K562 (cell line): Measurements from ENCODE around the gene CELF4. TPM values are rescaled to one million over a fixed set of nuclear protein-coding genes. Genes with fewer than 3 reads are reported as not detected.

Source experiments
- CEBPB ChIP-seq: fragments of 450-650 bp; IDR thresholded peaks from 2 replicates; pipeline ENCODE4 v1.6.1; 2016; ENCODE audit warnings: missing genetic modification characterization, missing compliant biosample characterization
- KAT8 ChIP-seq: fragments of 450-650 bp; IDR thresholded peaks from 2 replicates; pipeline ENCODE4 v1.6.1; 2016; ENCODE audit warnings: low read depth, mild to moderate bottlenecking
- SRSF9 ChIP-seq: fragments of 200-400 bp; formaldehyde crosslinking; IDR thresholded peaks from 2 replicates; pipeline ENCODE4 v1.6.1; 2017; ENCODE audit warnings: low read depth, low read length, borderline replicate concordance
- ZZZ3 ChIP-seq: fragments of 450-650 bp; IDR thresholded peaks from 2 replicates; pipeline ENCODE4 v1.6.1; 2016; ENCODE audit warnings: antibody characterized with exemption, mild to moderate bottlenecking, moderate library complexity
- polyA plus RNA-seq, 8 experiments: library from polyadenylated mRNA; depleted of rRNA in 4 of 8; stranded (reverse) in 5 of 8; unstranded in 3 of 8; fragments of >200 nt; fragmentation: Nextera tagmentation in 2 of 8; fragmentation: Illumina TruSeq in 1 of 8; extraction: Ambion mirVana in 2 of 8; extraction: Trizol in 1 of 8; gene quantifications; 2 replicates each; pipeline versions ENCODE4 v1.2.1 to v1.2.3, GENCODE V29; 2011 to 2014; ENCODE audit warnings: inconsistent platforms in 1 of 8, missing spikeins in 1 of 8
- total RNA-seq, 7 experiments: library from RNA; depleted of rRNA in 6 of 7; stranded (reverse); fragments of >200 nt in 6 of 7; fragmentation: Illumina TruSeq in 2 of 7; extraction: Trizol in 2 of 7; gene quantifications; 2 replicates each; pipeline versions ENCODE4 v1.2.1 to v1.2.3, GENCODE V29; 2011 to 2021; ENCODE audit warnings: low replicate concordance in 1 of 7
- TF ChIP-seq, protein P1 (sequence below): fragments of 450-650 bp; IDR thresholded peaks from 2 replicates; pipeline ENCODE4 v1.6.1; 2016; ENCODE audit warnings: mild to moderate bottlenecking, moderate library complexity
- TF ChIP-seq, protein P2 (sequence below), 2 experiments: fragments of 450-650 bp in 1 of 2; sonication (generic) in 1 of 2; formaldehyde crosslinking; conservative IDR thresholded peaks; 2 replicates each; pipeline versions ENCODE4 v1.4.0 to v1.8.1; 2020 to 2022; ENCODE audit warnings: mild to moderate bottlenecking in 1 of 2, missing genetic modification reagents in 1 of 2
- TF ChIP-seq, protein P3 (sequence below): sonication (generic); formaldehyde crosslinking; IDR thresholded peaks from 2 replicates; pipeline ENCODE4 v1.8.0; 2022; ENCODE audit warnings: mild to moderate bottlenecking, missing genetic modification reagents

The CELF4 gene
- total and polyA plus RNA-seq, 9 of the 15 experiments (the other 6 are each of a cell fraction or from before 2014, with no cell fraction given), result 0.04 to 0.24 (median 0.07) TPM; not detected in 3

DNA sequence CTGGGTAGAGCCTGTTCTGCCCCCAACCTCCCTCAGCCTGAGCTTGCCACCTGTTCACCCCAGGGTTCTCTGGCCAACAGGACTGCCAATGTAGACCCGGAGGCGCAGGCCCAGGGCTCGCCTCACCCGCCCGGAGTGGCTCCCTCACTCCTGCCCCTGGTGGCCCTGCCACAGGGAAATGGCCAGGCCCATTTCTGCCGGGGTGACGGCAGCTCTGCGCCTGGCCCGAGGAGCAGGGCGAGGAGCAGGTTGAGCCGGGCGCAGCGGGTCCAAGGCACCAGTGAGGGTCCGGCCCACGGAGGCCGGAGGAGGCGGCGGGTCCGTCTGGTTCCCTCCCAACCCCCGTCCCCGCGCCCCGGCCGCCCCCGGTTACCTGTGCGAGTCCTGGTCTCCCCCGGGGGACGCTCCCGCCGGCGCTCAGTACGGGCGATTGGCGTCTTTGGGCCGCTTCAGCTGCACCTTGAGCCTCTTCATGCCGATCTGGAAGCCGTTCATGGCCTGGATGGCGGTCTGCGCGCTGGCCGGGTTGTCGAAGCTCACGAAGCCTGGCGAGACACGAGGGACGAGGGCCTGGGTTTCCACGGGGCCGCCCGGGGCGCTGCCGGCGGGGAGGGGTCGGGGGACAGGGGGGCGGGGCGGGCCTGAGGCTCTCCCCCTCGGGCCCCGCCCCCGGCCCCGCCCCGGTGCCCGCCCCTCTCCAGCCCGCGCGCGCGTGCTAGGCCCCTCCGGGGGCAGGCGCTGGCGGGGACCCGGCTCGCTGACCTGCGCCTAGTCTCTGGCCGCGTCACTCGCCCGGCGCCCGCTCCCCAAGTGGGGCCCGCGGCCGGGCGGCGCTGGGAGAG lies 312.0 kb downstream of the CELF4 start (continued):
- TF ChIP-seq, protein P1, sequence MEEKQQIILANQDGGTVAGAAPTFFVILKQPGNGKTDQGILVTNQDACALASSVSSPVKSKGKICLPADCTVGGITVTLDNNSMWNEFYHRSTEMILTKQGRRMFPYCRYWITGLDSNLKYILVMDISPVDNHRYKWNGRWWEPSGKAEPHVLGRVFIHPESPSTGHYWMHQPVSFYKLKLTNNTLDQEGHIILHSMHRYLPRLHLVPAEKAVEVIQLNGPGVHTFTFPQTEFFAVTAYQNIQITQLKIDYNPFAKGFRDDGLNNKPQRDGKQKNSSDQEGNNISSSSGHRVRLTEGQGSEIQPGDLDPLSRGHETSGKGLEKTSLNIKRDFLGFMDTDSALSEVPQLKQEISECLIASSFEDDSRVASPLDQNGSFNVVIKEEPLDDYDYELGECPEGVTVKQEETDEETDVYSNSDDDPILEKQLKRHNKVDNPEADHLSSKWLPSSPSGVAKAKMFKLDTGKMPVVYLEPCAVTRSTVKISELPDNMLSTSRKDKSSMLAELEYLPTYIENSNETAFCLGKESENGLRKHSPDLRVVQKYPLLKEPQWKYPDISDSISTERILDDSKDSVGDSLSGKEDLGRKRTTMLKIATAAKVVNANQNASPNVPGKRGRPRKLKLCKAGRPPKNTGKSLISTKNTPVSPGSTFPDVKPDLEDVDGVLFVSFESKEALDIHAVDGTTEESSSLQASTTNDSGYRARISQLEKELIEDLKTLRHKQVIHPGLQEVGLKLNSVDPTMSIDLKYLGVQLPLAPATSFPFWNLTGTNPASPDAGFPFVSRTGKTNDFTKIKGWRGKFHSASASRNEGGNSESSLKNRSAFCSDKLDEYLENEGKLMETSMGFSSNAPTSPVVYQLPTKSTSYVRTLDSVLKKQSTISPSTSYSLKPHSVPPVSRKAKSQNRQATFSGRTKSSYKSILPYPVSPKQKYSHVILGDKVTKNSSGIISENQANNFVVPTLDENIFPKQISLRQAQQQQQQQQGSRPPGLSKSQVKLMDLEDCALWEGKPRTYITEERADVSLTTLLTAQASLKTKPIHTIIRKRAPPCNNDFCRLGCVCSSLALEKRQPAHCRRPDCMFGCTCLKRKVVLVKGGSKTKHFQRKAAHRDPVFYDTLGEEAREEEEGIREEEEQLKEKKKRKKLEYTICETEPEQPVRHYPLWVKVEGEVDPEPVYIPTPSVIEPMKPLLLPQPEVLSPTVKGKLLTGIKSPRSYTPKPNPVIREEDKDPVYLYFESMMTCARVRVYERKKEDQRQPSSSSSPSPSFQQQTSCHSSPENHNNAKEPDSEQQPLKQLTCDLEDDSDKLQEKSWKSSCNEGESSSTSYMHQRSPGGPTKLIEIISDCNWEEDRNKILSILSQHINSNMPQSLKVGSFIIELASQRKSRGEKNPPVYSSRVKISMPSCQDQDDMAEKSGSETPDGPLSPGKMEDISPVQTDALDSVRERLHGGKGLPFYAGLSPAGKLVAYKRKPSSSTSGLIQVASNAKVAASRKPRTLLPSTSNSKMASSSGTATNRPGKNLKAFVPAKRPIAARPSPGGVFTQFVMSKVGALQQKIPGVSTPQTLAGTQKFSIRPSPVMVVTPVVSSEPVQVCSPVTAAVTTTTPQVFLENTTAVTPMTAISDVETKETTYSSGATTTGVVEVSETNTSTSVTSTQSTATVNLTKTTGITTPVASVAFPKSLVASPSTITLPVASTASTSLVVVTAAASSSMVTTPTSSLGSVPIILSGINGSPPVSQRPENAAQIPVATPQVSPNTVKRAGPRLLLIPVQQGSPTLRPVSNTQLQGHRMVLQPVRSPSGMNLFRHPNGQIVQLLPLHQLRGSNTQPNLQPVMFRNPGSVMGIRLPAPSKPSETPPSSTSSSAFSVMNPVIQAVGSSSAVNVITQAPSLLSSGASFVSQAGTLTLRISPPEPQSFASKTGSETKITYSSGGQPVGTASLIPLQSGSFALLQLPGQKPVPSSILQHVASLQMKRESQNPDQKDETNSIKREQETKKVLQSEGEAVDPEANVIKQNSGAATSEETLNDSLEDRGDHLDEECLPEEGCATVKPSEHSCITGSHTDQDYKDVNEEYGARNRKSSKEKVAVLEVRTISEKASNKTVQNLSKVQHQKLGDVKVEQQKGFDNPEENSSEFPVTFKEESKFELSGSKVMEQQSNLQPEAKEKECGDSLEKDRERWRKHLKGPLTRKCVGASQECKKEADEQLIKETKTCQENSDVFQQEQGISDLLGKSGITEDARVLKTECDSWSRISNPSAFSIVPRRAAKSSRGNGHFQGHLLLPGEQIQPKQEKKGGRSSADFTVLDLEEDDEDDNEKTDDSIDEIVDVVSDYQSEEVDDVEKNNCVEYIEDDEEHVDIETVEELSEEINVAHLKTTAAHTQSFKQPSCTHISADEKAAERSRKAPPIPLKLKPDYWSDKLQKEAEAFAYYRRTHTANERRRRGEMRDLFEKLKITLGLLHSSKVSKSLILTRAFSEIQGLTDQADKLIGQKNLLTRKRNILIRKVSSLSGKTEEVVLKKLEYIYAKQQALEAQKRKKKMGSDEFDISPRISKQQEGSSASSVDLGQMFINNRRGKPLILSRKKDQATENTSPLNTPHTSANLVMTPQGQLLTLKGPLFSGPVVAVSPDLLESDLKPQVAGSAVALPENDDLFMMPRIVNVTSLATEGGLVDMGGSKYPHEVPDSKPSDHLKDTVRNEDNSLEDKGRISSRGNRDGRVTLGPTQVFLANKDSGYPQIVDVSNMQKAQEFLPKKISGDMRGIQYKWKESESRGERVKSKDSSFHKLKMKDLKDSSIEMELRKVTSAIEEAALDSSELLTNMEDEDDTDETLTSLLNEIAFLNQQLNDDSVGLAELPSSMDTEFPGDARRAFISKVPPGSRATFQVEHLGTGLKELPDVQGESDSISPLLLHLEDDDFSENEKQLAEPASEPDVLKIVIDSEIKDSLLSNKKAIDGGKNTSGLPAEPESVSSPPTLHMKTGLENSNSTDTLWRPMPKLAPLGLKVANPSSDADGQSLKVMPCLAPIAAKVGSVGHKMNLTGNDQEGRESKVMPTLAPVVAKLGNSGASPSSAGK, result peak; percentile 88
- TF ChIP-seq, protein P2, sequence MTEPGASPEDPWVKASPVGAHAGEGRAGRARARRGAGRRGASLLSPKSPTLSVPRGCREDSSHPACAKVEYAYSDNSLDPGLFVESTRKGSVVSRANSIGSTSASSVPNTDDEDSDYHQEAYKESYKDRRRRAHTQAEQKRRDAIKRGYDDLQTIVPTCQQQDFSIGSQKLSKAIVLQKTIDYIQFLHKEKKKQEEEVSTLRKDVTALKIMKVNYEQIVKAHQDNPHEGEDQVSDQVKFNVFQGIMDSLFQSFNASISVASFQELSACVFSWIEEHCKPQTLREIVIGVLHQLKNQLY (CRISPR knock-in tag; conservative IDR thresholded peaks at IDR 0.05), result no peak
- TF ChIP-seq ZZZ3, result no peak
- TF ChIP-seq SRSF9, result no peak
- no peak for TF ChIP-seq KAT8
- TF ChIP-seq, protein P3, sequence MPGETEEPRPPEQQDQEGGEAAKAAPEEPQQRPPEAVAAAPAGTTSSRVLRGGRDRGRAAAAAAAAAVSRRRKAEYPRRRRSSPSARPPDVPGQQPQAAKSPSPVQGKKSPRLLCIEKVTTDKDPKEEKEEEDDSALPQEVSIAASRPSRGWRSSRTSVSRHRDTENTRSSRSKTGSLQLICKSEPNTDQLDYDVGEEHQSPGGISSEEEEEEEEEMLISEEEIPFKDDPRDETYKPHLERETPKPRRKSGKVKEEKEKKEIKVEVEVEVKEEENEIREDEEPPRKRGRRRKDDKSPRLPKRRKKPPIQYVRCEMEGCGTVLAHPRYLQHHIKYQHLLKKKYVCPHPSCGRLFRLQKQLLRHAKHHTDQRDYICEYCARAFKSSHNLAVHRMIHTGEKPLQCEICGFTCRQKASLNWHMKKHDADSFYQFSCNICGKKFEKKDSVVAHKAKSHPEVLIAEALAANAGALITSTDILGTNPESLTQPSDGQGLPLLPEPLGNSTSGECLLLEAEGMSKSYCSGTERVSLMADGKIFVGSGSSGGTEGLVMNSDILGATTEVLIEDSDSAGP, result no peak
- TF ChIP-seq CEBPB (tag), result no peak
